GM23338 (cell line): Measurements from ENCODE around the gene GRK2. TPM values are rescaled to one million over a fixed set of nuclear protein-coding genes. Genes with fewer than 3 reads are reported as not detected.

Source experiments
- ATAC-seq: fragments of 200-7000 bp; cut with Tn5 transposase; 3 replicates; pipeline ENCODE4 v1.9.1; 2020
- DNase-seq: peaks from one replicate; pipeline ENCODE4 v3.0.0-alpha.2; 2015; ENCODE audit warnings: low spot score
- H2AFZ ChIP-seq: fragments of 200-600 bp; sonication (generic); 2 replicates; pipeline ENCODE4 v1.8.0; 2016; ENCODE audit warnings: antibody characterized with exemption, mild to moderate bottlenecking, moderate library complexity
- H3F3A ChIP-seq: fragments of 200-600 bp; sonication (generic); replicated peaks from 2 replicates; pipeline ENCODE4 v1.8.0; 2017; ENCODE audit warnings: antibody characterized with exemption, mixed run types, low read depth
- H3K27ac ChIP-seq: fragments of 200-600 bp; sonication (generic); 2 replicates; pipeline ENCODE4 v1.6.1; 2016; ENCODE audit warnings: low read depth
- H3K27me3 ChIP-seq: fragments of 200-600 bp; sonication (generic); 2 replicates; pipeline ENCODE4 v1.8.0; 2016; ENCODE audit warnings: mild to moderate bottlenecking, mixed run types, moderate library complexity; ENCODE audit not compliant: insufficient read depth
- H3K36me3 ChIP-seq: fragments of 200-600 bp; sonication (generic); 2 replicates; pipeline ENCODE4 v1.8.0; 2016; ENCODE audit warnings: mild to moderate bottlenecking; ENCODE audit not compliant: insufficient read depth
- H3K4me1 ChIP-seq: fragments of 200-600 bp; sonication (generic); 2 replicates; pipeline ENCODE4 v1.8.0; 2016; ENCODE audit warnings: mild to moderate bottlenecking, moderate library complexity; ENCODE audit not compliant: insufficient read depth
- H3K4me2 ChIP-seq: fragments of 200-600 bp; sonication (generic); 2 replicates; pipeline ENCODE4 v1.7.1; 2017; ENCODE audit warnings: mixed run types
- H3K4me3 ChIP-seq: fragments of 200-600 bp; sonication (generic); 2 replicates; pipeline ENCODE4 v1.6.1; 2016; ENCODE audit warnings: mixed run types
- H3K79me2 ChIP-seq: fragments of 200-600 bp; sonication (generic); replicated peaks from 2 replicates; pipeline ENCODE4 v1.8.0; 2017; ENCODE audit warnings: mild to moderate bottlenecking; ENCODE audit not compliant: insufficient read depth
- H3K9me2 ChIP-seq: fragments of 200-600 bp; sonication (generic); 2 replicates; pipeline ENCODE4 v1.8.0; 2017; ENCODE audit not compliant: insufficient read depth
- H4K20me1 ChIP-seq: fragments of 200-600 bp; sonication (generic); replicated peaks from 2 replicates; pipeline ENCODE4 v1.8.0; 2017; ENCODE audit warnings: mild to moderate bottlenecking; ENCODE audit not compliant: insufficient read depth
- H3K27ac Mint-ChIP-seq: 2 replicates; pipeline ENCODE4 v1.8.0; 2020; ENCODE audit warnings: inconsistent platforms, mild to moderate bottlenecking, moderate library complexity, mixed read lengths
- H3K27me3 Mint-ChIP-seq: 3 replicates; pipeline ENCODE4 v1.8.0; 2022; ENCODE audit warnings: low read depth, mild to moderate bottlenecking, moderate library complexity, mixed read lengths, inconsistent platforms; ENCODE audit not compliant: insufficient read depth, poor library complexity
- H3K36me3 Mint-ChIP-seq: 3 replicates; pipeline ENCODE4 v1.8.0; 2021; ENCODE audit warnings: low read depth, mild to moderate bottlenecking, inconsistent platforms, moderate library complexity, mixed read lengths
- H3K4me1 Mint-ChIP-seq: 3 replicates; pipeline ENCODE4 v1.8.0; 2020; ENCODE audit warnings: mild to moderate bottlenecking, inconsistent platforms, mixed read lengths
- H3K4me3 Mint-ChIP-seq: 3 replicates; pipeline ENCODE4 v1.8.0; 2021; ENCODE audit warnings: moderate library complexity, mild to moderate bottlenecking, inconsistent platforms, mixed read lengths
- H3K9me3 Mint-ChIP-seq: 3 replicates; pipeline ENCODE4 v1.8.0; 2020; ENCODE audit warnings: moderate library complexity, mild to moderate bottlenecking, inconsistent platforms, mixed read lengths
- CREB1 ChIP-seq: fragments of 250-450 bp; sonication (Bioruptor Pico); IDR thresholded peaks from 2 replicates; pipeline ENCODE4 v1.5.0; 2020; ENCODE audit warnings: low read depth, mild to moderate bottlenecking, moderate library complexity
- NANOG ChIP-seq: IDR thresholded peaks from 2 replicates; pipeline ENCODE4 v1.6.1; 2016; ENCODE audit warnings: antibody characterized with exemption, borderline replicate concordance
- POLR2AphosphoS5 ChIP-seq: IDR thresholded peaks from 2 replicates; pipeline ENCODE4 v1.6.1; 2016; ENCODE audit warnings: antibody characterized with exemption, low read depth
- STAT1 ChIP-seq: IDR thresholded peaks from one replicate; pipeline ENCODE4 v1.6.1; 2016; ENCODE audit warnings: antibody characterized with exemption; ENCODE audit not compliant: unreplicated experiment
- ZNF114 ChIP-seq: fragments of 250-450 bp; sonication (Bioruptor Pico); IDR thresholded peaks from 2 replicates; pipeline ENCODE4 v1.5.0; 2020; ENCODE audit warnings: mild to moderate bottlenecking, moderate library complexity
- ZNF331 ChIP-seq: fragments of 250-450 bp; sonication (Bioruptor Pico); IDR thresholded peaks from 2 replicates; pipeline ENCODE4 v1.5.0; 2020; ENCODE audit warnings: low read depth, mild to moderate bottlenecking, moderate library complexity
- polyA plus RNA-seq: library from polyadenylated mRNA; unstranded; fragments of >200 nt; fragmentation: Nextera tagmentation; extraction: Ambion mirVana; gene quantifications from 2 replicates; pipeline ENCODE4 v1.2.1, GENCODE V29; 2016
- total RNA-seq: library from RNA; depleted of rRNA; stranded (reverse); fragments of >200 nt; shearing (Covaris generic); gene quantifications from 2 replicates; pipeline ENCODE4 v1.2.3, GENCODE V29; 2014
- TF ChIP-seq, protein P1 (sequence below): IDR thresholded peaks from 2 replicates; pipeline ENCODE4 v1.6.1; 2016; ENCODE audit warnings: antibody characterized with exemption
- TF ChIP-seq, protein P2 (sequence below), 2 experiments: fragments of 200-600 bp in 1 of 2; sonication (generic) in 1 of 2; conservative IDR thresholded peaks; 2 replicates each; pipeline versions ENCODE4 v1.5.1 to v1.6.1; 2016 to 2017; ENCODE audit warnings: antibody characterized with exemption in 2 of 2, low read depth in 2 of 2, mild to moderate bottlenecking in 2 of 2, moderate library complexity in 1 of 2
- TF ChIP-seq, protein P3 (sequence below): IDR thresholded peaks from one replicate; pipeline ENCODE4 v1.6.1; 2018; ENCODE audit warnings: antibody characterized with exemption; ENCODE audit not compliant: unreplicated experiment

Gene GRK2
- total and polyA plus RNA-seq, 2 experiments from 2014 or later: 19.5 to 72.5 TPM

DNA sequence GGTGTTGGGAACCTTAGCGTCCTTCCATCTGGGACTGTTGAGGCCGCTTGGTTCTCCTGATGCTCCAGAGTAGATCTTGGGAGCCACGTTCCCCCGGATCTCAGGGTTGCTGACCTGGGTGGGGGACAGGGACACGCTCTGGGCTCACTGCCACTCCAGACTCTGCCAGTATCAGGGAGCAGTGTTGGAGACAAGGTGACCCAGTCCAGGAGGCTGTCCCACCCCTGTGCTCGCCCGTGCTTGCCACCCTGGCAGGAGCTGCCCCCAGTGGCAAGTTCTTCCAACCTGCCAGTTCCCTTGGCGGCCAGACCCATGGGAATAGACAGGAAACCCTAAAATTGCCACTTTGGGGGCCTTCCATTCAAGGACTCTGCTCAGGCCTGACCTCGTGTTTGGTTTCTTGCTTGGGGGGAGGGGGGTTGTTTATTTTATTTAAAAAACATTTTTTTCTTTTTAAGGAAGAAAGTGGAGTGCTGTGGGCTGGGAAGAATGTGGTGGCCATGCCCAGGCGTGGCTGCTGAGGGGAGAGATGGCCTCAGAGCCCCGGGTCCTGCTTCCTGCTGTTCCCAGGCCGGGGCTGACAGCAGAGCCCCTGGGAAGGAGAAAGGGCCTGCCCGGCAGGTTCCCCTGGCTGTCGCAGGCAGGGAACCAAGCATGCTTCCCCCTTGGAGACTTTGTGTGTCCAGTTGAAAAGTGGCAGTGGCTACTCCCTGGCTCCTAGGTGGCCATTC, 7.2 kb downstream of the GRK2 start:
- H4K20me1 ChIP-seq: peaks cover 8% of the 10 kb centered on the region; the same call in 1 of the 2 replicates
- DNase-seq (no peak), ATAC-seq (no peak)
- peaks cover 15% of the 10 kb centered on the region for H3F3A ChIP-seq
- Mint-ChIP-seq H3K27me3 (peaks cover 10% of the 10 kb centered on the region), H3K36me3 (peaks cover 6% of the 10 kb centered on the region; the same call in 2 of the 3 replicates), H3K4me3 (no peak overlapping the region), H3K4me1 (peaks cover 62% of the 10 kb centered on the region), H3K9me3 (no peaks in the 10 kb centered on the region), H3K27ac (no peak overlapping the region)
- H3K36me3 ChIP-seq: peaks cover 3% of the 10 kb centered on the region; the same call in 1 of the 2 replicates
- H3K4me2 ChIP-seq: no peak overlapping the region
- H3K4me1 ChIP-seq: peaks cover 36% of the 10 kb centered on the region
- no peak overlapping the region for H3K4me3 ChIP-seq
- H3K79me2 ChIP-seq: peaks cover 72% of the 10 kb centered on the region
- H3K27me3 ChIP-seq: no peaks in the 10 kb centered on the region
- no peak overlapping the region for H3K27ac ChIP-seq
- TF ChIP-seq ZNF331 (no peak), ZNF114 (CRISPR knock-in tag) (no peak), CREB1 (CRISPR knock-in tag) (no peak), NANOG (no peak), STAT1 (no peak), POLR2AphosphoS5 (no peak)
- TF ChIP-seq, protein P1, sequence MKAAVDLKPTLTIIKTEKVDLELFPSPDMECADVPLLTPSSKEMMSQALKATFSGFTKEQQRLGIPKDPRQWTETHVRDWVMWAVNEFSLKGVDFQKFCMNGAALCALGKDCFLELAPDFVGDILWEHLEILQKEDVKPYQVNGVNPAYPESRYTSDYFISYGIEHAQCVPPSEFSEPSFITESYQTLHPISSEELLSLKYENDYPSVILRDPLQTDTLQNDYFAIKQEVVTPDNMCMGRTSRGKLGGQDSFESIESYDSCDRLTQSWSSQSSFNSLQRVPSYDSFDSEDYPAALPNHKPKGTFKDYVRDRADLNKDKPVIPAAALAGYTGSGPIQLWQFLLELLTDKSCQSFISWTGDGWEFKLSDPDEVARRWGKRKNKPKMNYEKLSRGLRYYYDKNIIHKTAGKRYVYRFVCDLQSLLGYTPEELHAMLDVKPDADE: no peak
- TF ChIP-seq, protein P2, sequence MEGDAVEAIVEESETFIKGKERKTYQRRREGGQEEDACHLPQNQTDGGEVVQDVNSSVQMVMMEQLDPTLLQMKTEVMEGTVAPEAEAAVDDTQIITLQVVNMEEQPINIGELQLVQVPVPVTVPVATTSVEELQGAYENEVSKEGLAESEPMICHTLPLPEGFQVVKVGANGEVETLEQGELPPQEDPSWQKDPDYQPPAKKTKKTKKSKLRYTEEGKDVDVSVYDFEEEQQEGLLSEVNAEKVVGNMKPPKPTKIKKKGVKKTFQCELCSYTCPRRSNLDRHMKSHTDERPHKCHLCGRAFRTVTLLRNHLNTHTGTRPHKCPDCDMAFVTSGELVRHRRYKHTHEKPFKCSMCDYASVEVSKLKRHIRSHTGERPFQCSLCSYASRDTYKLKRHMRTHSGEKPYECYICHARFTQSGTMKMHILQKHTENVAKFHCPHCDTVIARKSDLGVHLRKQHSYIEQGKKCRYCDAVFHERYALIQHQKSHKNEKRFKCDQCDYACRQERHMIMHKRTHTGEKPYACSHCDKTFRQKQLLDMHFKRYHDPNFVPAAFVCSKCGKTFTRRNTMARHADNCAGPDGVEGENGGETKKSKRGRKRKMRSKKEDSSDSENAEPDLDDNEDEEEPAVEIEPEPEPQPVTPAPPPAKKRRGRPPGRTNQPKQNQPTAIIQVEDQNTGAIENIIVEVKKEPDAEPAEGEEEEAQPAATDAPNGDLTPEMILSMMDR (conservative IDR thresholded peaks at IDR 0.05; ENCODE audit: low read depth in 2 of 2): no peak
- TF ChIP-seq, protein P3, sequence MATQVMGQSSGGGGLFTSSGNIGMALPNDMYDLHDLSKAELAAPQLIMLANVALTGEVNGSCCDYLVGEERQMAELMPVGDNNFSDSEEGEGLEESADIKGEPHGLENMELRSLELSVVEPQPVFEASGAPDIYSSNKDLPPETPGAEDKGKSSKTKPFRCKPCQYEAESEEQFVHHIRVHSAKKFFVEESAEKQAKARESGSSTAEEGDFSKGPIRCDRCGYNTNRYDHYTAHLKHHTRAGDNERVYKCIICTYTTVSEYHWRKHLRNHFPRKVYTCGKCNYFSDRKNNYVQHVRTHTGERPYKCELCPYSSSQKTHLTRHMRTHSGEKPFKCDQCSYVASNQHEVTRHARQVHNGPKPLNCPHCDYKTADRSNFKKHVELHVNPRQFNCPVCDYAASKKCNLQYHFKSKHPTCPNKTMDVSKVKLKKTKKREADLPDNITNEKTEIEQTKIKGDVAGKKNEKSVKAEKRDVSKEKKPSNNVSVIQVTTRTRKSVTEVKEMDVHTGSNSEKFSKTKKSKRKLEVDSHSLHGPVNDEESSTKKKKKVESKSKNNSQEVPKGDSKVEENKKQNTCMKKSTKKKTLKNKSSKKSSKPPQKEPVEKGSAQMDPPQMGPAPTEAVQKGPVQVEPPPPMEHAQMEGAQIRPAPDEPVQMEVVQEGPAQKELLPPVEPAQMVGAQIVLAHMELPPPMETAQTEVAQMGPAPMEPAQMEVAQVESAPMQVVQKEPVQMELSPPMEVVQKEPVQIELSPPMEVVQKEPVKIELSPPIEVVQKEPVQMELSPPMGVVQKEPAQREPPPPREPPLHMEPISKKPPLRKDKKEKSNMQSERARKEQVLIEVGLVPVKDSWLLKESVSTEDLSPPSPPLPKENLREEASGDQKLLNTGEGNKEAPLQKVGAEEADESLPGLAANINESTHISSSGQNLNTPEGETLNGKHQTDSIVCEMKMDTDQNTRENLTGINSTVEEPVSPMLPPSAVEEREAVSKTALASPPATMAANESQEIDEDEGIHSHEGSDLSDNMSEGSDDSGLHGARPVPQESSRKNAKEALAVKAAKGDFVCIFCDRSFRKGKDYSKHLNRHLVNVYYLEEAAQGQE: no peak
- no peaks in the 10 kb centered on the region for H3K9me2 ChIP-seq
- H2AFZ ChIP-seq: no peak overlapping the region
